SH-SY5Y (cell line): ENCODE measurements around the gene CHRNA3.

Source experiments
- GATA2 ChIP-seq: IDR thresholded peaks from 2 replicates; pipeline ENCODE4 v1.6.1; 2011; ENCODE audit warnings: mild to moderate bottlenecking, low read depth, low read length
- GATA3 ChIP-seq: IDR thresholded peaks from 2 replicates; pipeline ENCODE4 v1.6.1; 2011; ENCODE audit warnings: low read depth, mild to moderate bottlenecking, low read length, moderate library complexity

CHRNA3 gene

GRCh38 chr15:78565951-78566774 is 54.6 kb downstream of the CHRNA3 start:
- TF ChIP-seq GATA2, result no peak
- no peak for TF ChIP-seq GATA3

- no peak for TF ChIP-seq GATA3
- TF ChIP-seq GATA2, result no peak
Observed at GRCh38 chr15:78565097-78565950, 55.5 kb downstream of the CHRNA3 start, which contains the start of gene CHRNA5. Gene CHRNA5, plus strand, starts transcription at chr15:78565520. Its CDS starts 200 bp downstream, at chr15:78565720.

GRCh38 chr15:78564743-78565096 is 56.1 kb downstream of the CHRNA3 start:
- TF ChIP-seq GATA2, result no peak
- no peak for TF ChIP-seq GATA3

- TF ChIP-seq GATA3, result no peak
- no peak for TF ChIP-seq GATA2
Observed at GRCh38 chr15:78563092-78563491, 57.7 kb downstream of the CHRNA3 start.

GRCh38 chr15:78561490-78561889 is 59.3 kb downstream of the CHRNA3 start:
- TF ChIP-seq GATA3 (no peak), GATA2 (no peak)

- no peak for TF ChIP-seq GATA3
- no peak for TF ChIP-seq GATA2
Observed at GRCh38 chr15:78552597-78552996, 68.2 kb downstream of the CHRNA3 start.

GRCh38 chr15:78551902-78552301 is 68.9 kb downstream of the CHRNA3 start:
- no peak for TF ChIP-seq GATA2
- TF ChIP-seq GATA3, result no peak

GRCh38 chr15:78550815-78551214 is 70.0 kb downstream of the CHRNA3 start:
- no peak for TF ChIP-seq GATA2
- TF ChIP-seq GATA3, result no peak

GRCh38 chr15:78550194-78550593 is 70.6 kb downstream of the CHRNA3 start:
- TF ChIP-seq GATA3 (no peak), GATA2 (no peak)
